NCI-H345 treated with DMSO at 0.1 percent for 48 hours (cell line): ENCODE results near the gene NCAM1.

Experiments used
- DNase-seq: peaks from one replicate; lab custom pipeline; 2025; ENCODE audit not compliant: unreplicated experiment; lab: John Stamatoyannopoulos, UW

Gene NCAM1

DNA sequence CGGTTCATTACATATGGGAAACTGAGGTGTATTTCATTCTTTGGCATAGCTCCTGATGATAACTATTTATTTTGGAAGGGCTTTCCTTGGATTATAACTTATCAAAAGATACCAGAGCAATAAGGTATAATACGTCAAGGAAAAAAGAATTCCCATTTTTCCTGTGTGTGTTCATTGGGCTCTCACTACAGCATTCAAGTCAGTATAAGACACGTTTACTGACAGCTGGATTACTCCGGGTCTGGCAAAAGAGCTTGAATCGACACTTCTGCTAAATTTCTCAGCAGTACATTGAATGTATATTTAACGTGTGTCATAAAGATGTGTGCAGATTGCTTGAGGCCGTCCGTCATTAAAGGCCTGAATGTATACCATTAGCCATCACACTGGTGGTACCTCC, 163.4 kb downstream of the NCAM1 start:
- DNase-seq = no peak

DNA sequence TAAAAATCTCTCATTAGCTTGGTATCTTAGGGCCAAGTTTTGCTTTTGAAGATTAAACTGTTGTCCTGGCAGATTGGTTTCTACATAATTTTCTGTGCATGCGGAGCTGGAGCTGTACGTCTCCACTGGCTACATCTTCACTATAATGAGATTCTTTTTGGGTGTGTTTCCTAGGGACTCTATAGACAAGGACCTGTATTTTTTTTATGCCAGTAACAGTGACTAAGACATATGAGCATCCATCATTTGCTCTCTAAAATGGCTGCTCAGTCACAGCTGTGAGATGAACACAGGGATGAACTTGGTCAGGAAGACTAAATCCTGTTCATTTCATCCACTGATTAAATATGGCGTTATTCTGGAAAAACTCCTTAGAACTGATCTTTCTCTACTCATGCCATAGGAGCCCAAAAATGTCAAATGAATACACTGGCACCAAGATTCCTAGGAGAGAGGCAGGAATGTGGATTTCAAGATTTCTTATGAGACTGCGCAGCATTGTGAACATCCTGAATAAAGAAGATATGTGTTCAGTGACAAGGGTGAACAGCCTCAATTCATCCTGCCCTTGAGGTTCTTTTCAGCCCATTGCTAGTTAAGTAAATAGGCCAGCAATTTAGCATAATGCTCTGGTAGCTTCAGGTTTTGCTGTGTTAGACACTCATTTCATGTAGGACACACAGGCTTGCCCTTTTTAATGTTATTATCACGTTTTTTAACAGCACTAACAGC, 168.2 kb downstream of the NCAM1 start:
- DNase-seq = no peak

DNA sequence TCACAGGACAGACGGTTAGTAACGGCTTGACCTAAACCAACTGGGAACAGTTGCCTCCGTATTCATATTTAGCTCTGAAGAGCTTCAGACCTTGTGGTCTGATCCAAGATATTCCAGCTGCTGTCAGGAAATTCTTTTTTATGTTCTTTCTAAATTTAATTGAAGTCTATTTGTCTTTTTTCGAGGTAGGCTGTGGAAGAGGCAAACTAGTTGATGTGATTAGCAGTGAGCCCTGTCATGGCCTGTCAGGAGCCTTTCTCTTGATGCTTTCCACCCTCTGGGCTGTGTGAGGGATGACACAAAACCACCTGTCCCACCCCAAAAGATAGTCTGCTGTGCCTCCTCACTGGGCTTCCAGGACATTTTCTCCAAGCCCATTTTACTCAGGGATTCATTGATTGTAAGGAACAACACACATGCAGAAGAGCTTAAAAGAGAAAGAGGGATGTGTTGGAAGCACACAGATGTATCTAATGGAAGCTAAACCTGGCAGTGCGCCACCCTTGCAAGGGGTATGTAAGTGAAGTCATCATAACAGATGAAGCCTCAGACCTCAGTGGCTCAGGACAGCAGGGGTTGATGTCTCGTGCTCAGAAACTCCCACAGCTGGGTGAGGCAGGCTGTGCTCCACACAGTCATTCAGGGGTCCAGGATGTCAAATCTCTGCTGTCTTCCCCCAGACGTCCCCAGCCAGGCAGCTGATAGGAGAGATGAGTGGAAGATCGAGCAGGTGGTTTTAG, 170.0 kb downstream of the NCAM1 start:
- no peak for DNase-seq

DNA sequence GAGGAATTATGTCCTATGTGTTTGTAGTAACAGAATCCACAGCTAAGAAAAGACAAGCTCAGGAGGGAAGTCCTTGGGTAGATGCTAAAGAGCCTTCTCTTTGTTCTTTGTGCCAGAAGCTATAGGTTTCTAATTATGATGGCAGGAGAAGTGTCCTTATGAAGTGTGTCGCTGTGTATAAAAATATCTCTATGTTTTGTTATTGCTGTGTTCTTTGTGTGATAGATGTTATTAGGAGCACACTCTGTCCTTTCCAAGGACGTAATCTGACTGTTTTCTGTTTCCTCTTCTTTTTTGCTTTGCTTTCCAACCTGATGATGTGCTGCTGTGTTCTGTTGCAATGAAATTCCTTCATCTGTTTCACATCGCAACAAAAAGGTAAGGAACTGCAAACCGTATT, 171.9 kb downstream of the NCAM1 start:
- no peak for DNase-seq

DNA sequence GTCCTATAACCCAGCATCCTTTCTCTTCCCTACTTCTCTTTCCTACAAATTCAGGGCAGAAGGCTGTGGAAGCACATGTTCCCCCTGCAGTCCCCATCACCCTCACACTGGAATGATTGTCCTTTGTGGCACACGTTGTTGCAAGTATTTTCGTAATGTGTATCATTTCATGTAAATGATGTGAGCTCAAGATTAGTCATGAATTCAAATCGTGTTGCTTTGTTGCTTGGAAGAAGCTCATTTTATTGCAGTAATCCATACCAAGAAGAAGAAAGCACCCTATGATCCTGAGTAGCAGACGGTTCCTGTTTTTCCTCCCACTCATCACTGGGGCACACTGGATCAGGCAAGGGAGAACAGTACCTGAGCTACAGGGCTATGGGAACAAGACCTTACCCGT, 173.4 kb downstream of the NCAM1 start:
- DNase-seq = no peak

DNA sequence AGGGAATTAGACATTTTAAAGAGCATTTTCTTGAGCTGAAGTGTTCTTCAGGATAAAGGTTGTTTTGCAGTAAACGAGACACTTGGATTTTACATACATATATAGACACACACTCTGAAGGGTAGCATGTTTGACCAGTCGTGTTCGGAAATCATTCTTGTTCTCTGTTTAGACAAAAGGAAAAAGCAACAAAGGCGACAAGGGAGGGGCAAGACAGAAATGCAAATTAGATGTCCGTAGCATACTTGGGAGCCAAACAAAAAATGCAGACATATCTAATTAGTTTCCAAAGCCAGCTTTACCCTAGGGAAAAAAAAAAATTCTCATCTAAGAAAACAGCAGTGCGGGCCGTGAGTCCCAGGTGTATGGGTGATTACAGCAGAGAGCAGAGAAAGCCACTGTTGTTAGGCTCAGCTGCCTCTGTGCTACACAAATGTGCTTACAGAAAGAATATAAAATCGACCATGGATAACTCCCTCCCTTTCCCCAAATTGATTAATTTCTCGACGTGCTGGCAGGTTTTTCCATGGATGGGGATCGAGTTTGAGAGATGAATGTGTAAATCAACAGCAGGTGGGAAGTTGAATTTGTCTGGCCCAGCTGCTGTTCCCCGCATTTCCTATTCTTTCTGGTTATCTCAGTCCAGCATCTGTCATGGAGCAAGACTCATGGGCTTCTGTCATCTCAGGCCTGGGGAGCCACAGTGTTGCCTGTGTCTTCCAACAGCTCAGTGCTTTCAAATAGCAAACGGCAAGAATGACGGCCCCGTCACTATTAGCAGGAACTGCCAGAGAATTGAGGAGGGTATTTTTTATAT, 176.7 kb downstream of the NCAM1 start:
- DNase-seq = peak; percentile 45

DNA sequence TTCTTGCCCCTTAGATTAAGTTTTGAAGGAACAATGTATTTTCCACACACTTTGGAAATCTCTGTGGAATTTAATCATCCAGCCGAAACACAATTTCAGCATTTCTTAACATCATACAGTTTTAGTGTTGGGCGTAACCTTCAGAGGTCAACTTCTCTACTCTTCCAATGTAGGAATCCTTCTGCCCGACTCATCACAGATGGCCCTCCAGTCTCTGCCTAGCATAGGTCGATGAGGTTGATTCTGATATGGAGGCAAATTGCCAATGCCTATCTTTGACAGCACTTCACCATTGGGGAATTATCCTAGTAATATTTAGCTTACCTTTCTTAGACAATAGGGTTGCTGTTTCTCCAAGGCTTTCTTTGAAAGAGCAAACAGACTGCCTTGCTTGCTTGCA, 177.5 kb downstream of the NCAM1 start:
- DNase-seq = no peak

DNA sequence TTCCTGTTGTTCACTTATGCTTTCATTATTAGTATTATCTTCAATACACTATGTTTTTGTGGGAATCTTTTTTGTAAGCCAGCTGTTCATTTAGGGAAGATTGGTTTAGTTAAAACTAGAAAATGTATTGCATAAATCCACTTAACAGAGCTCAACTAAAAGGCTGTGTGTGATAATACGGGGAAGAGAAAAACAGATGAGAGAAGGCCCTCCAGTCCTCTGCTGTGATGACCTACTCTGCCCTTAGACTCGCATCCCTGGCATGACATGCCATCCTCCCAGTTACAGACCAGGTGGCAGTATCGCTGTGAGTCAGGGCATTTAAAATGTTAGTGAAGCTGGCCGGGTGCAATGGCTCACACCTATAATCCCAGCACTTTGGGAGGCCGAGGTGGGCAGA, 179.8 kb downstream of the NCAM1 start:
- no peak for DNase-seq

DNA sequence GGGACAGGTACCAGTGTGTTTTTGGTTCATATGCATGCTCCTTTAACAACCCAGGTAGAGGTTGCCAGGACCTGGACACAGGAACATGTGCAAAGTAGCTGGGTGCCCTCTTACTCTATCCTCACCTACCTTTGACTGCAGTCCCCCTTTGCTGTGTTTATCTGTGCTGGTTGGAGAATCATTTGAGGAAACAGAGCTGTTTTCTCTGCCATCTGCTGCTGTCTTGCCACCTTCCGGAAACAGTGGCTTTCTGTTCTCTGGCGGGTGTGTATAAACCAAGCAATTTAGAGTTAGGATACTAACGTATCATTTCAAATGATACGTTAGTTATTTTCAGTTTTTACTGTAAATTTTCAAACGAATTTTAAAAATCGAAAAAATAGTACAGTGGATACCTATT, 181.3 kb downstream of the NCAM1 start:
- no peak for DNase-seq

DNA sequence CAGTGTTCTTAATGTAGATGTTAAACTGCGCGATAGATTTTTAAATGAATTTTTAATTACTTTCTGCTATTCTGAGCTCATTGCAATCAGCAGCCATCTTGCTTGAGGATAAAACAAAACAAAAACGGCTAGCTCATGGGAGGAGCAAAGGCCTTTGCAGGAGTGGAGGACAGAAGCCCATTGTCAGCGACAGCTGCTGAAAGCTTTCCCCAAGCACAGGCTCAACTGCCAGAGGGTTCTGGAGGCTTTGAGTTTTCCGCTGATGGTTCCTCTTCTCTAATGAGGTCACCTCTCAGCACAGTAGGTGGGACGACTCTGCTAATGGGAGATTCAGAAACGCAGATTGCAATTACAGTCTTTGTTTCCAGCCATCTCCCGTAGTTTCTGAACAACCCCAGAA, 186.0 kb downstream of the NCAM1 start:
- DNase-seq = no peak

DNA sequence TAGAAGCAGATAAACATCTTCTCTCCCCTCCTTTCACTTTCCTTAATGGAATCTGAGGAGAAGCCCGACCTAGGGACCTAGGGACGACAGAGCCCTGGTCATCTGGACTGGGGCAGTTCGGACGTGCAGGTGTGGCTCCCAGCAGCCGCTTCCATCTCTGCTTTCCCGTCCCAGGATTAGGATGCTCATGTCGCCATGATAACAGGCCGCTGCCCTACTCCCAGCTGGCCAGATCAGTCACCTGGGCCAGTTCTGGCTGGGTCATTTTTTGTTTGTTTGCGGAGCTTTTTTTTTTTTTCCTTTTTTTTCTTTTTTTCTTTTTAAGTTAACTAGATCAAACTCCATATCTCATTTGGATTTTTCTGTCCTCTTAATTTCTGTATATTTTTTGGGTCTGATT, 186.9 kb downstream of the NCAM1 start:
- DNase-seq = no peak

DNA sequence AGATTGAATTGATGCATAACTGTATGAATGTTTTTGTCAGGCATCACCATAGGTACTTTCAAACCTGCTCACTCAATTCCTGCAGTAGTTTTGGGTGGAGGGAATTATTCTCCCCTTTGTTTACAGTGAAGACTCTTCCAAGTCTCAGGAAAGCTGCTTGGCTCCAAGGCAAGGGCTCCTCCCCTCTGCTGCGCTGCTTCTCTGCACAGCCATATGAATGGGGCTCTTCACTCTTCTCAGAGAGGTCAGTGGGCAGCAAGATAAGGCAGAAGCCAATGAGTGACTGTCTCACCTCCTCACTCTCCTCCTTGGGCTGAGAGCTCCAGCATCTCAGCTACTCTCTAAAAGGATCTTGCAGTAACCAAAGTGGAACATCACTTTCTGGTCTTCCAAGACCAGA, 187.4 kb downstream of the NCAM1 start:
- no peak for DNase-seq

DNA sequence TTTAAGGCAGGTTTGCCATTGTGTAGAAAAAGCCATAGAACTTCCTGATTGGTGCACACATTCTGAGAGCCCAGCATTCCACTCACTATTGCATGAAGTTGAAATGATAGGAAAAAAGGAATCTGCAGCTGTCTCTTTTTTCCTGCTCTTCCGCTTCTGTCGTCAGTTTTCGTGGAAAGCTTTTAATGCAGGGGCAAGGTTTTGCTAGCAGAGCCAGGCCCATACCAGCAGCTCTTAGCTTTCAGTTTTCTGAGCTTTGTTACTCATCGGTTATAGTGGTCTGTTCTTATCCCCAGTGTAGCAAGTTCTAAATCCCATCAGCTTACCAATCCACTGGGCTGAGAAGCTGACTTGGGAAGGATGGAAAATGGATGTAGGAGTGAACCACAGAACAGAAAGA, 190.3 kb downstream of the NCAM1 start:
- DNase-seq = no peak

DNA sequence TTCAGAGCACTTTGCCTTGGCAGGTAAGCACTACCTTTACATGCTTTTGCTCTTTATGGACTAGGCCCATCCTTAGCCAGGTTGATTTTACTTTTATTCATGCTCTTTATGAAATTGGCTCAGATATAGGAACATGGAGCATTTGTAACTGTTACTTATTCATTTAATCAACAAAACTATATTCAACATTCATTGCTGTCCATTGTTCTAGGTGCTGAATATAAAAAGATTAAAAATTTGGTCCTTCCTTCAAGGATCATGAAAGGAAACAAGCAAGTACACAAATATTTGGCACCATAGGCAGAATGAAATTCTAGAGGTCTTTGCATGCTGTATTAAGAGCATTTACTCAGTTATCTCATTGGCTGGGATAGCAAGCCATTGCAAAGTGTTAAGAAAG, 191.3 kb downstream of the NCAM1 start:
- no peak for DNase-seq

DNA sequence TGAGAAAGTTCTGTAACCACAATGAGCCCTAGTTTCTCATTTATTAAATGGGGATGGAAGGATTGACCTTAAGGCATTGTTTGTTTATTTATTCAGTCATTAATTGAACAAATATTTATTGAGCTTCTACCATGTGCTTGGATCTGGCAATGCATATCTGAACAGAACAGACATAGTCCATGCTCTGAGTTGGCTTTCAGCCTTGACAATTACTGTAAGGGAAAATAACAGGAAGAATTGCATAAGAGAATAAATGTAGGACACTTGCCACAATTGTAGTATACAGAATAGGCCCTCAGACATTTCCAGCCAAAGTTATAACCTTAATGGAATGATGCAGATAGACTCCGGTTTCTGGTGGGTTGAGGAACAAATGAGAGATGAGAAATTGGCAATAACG, 192.6 kb downstream of the NCAM1 start:
- DNase-seq = no peak

DNA sequence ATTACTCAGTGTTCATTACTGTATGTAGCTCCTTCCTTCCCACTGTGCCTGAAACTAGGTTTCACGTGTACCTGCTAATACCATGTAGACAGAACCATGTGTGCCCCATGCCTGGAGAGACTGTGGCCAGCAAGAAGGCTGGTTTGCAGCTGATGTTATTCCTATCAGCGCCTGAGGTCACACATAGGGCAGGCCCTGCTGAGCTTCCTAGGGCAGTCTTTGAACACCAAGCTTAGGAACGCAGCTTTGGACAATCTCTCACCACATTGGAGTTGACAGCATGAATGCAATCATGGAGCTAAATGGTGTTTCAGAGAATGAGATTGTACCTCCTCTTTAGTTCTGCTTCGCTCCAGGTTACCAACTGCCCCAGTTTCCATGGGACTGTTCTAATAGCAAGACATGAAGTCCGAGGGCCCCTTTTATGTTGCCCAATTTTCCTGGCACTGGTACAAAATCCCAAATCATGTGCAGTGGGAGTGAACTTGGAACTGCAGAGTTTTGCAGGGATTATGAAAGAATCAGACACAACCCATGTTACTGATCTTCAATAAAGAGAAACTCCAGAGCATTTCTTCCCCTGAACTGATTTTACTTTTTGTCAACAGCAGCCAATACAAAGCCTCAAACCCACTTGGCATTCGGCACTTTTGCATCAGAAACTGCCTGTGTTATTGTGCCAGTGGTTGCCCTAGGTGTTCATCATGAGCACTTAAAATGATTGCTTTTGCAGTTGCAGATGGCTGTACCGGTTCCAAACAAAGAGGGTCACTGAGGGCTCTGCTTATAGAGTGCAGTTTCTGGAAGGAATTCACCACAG, 199.0 kb downstream of the NCAM1 start:
- peak; percentile 32 for DNase-seq

DNA sequence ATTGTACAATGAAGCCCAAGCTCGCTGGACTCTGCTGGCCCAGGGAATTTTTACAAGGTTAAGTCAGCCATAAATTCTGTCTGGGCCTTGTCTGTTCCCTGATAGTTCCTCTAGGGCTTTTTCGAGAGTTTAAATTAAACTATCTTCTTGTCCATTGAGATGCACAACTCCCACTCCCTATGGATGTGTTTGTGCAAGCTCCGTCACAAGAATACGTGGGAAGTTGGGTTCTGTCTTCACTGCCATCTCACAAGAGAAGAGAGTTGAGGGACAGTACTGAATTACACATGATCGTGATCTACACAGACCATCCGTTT, 199.5 kb downstream of the NCAM1 start:
- no peak for DNase-seq

DNA sequence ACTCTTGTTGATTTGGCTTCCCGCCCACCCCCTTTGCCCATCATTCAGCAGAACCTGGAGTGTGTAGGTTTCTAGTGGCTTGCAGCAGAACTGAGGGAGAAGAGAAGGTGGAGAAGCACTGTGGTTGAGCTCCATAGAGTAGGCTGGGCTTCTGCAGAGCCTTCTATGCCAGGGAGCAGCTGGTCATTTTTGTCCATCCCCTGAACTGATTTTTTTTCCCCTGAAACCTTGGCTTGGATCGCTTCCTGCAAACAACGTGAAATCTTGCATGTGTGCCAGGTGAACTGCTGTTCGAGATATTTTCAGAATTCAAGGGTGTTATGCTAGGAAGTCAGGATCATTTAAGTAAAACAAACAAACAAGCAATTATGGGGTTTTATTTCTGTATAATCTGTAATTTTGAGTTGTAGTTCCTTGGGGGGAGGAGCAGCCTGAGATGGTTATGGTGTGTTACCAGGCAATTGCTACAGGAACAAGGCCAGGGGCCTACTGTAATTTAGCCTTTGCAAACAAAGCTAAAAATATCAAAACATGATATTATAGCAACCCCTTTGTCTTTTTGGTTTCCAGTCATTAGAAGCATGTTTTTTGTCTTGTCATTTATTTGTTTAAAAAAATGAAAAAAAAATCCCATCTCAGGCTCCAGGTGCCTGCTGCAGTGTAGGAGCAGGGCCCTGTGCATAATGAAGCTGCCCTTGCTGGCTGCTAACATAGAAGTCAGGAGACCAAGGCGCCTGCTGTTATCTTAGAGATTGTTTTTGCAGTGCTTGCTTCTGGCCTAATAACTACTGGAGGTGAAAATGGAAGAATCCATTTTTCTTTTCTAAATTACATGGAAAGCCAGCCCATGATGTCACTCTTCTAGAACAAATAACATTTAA, 200.7 kb downstream of the NCAM1 start:
- no peak for DNase-seq

DNA sequence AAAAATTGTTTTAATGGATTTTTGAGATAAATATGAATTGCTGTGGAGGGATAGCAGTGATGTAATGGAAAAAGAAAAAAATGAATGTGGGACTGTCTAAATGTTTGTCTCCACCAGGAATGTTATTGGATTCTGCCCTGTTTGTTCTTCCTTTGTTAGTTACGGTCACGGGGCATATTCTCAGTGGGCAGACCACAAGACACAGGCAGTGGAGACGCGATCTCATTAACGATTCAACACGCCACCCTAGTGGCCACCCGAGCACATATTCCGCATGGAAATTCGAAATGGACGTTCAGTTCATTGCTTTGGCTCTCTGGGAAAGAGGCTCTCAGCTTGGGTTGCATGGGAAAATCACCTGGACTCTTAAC, 201.4 kb downstream of the NCAM1 start:
- no peak for DNase-seq

DNA sequence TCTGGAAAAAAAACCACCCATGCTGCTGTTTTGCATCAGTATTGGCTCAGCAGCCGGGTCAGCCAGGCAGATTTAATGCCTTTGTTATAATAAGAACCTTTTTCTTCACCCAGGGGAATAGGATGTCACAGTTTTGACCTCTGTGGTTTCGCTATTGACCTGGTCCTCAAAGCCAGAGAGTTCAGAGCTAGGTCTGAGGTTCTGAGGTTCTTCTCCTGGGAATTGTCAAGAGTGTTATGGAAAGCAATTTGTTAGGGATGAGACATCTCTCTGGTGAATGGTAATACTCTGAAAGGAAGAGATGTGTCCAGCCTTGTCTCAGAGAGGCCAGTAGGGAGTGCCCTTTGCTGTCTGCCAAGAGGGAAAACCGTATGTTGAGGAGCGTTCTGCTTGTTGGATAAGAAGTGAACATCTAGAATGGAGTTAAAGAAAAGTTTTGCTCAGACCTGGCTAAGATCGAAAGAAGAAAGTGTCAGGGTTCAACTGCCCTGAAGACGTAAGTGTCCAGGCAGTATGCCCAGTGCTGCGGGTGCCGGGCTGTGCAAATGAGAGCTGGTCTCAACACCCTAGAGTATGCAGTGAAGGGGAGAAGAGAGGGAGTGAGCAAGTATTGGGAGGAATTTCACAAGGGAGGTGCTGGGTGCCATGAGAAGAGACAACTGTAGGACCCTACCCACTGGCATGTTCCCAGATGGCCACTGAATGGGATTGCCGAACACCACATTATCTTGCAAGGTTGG, 202.2 kb downstream of the NCAM1 start:
- DNase-seq = no peak
